Subcutaneous adipose tissue (tissue), 4 donors: Measurements from ENCODE around the gene TEX2. TPM values are rescaled to one million over a fixed set of nuclear protein-coding genes. Genes with fewer than 3 reads are reported as not detected.

Experiments used
- small RNA-seq: library from RNA; depleted of rRNA; stranded (forward); fragments of <200 nt; gene quantifications from one replicate; pipeline ENCODE3, GENCODE V24; 2016
- total RNA-seq, 4 donors: library from RNA; depleted of rRNA; stranded (reverse); fragments of >200 nt; gene quantifications; one replicate each; pipeline ENCODE4 v1.1.0, GENCODE V29; 2016
- TF ChIP-seq, protein P1 (sequence below): fragments of 450-650 bp; IDR thresholded peaks from one replicate; pipeline ENCODE4 v1.5.1; 2016; ENCODE audit warnings: low read depth, mild to moderate bottlenecking, control low read depth, antibody characterized with exemption, moderate library complexity

Gene TEX2
- total RNA-seq, 4 donors from 2014 or later, result 75.3 to 119 (median 102) TPM

DNA sequence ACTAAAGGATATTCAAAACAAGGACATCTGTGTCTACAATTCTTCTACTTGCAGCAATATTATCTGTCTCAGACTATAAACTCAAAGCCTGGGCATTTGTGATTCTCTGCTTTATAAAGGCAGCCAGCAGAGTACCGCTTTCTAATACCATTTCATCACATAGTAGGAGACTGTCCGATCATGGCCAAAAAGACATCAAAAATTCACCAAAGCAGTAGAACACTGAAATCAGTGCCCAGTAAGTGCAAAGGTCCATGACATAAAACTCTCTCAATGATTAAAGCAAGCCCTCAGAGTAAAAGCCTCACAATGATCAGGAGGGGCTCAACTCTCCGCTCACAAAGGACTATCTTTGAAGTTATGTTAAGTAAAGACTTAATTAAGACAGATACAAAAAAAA, 156.1 kb downstream of the TEX2 start:
- TF ChIP-seq, protein P1, sequence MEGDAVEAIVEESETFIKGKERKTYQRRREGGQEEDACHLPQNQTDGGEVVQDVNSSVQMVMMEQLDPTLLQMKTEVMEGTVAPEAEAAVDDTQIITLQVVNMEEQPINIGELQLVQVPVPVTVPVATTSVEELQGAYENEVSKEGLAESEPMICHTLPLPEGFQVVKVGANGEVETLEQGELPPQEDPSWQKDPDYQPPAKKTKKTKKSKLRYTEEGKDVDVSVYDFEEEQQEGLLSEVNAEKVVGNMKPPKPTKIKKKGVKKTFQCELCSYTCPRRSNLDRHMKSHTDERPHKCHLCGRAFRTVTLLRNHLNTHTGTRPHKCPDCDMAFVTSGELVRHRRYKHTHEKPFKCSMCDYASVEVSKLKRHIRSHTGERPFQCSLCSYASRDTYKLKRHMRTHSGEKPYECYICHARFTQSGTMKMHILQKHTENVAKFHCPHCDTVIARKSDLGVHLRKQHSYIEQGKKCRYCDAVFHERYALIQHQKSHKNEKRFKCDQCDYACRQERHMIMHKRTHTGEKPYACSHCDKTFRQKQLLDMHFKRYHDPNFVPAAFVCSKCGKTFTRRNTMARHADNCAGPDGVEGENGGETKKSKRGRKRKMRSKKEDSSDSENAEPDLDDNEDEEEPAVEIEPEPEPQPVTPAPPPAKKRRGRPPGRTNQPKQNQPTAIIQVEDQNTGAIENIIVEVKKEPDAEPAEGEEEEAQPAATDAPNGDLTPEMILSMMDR, result no peak

DNA sequence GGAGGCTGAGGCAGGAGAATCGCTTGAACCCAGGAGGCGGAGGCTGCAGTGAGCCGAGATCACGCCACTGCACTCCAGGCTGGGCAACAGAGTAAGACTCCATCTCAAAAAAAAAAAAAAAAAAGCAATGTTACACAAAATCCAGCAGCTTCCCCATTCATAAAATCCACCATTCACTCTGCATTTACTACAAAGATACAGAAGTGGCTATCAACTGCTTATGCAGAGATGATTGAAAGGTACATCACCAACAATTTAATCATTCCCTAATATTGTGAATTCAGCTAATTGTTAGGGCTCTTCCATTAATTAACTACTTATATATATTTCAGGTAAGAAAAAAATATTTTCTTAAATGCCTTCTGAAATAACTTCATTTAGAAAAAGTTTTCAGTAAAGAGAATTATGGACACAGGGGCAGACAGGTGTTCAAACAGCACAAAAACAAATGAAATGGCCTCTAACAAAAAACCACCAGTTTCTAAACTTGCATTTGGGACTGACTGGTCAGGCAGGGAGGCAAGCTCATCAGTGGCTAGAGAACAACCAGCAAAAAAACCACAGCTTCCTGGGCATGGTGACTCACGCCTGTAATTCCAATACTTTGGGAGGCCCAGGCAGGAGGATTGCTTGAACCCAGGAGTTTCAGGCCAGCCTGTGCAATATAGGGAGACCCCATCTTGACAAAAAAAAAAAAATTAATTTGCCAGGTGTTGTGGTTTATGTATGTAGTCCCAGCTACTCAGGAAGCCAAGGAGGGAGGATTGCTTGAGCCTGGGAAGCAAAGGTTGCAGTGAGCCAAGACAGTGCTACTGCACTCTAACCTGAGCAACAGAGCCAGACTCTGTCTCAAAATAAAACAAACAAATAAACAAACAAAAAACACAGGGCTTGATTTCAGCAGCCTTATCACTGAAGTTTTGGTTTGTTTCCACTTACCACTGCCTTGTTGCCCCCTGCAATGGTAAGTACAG, 159.4 kb downstream of the TEX2 start:
- TF ChIP-seq, protein P1, result no peak

DNA sequence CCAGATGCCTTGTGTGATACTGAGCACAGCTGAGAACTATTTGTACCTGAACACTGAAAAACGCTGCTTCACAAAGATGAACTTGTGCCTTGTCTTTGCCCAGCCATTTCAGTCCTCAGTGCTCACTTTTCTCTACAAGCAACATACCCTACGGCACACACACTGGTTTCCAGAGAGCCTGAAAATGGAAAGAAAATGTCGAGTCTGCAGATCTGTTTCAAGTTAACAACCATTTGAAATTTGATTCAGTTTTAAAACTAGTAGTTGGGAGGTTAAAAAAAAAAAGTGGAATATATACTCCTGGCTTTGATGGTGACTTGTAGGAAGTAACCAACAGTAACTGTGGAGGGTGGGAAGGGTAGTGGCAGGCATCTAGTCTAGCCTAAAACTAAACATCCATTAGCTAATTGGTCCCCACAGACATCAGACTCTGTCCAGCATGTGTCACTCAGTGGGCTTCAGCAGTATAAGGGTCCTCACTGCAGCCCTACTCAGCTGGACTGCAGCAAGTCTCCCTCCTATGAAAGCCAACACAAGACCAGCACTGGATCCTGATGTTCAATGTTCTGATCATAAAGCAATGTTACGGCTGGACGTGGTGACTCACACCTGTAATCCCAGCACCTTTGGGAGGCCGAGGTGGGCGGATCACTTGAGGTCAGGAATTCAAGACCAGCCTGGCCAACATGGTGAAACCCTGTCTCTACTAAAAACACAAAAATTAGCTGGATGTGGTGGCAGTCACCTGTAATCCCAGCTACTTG, 160.3 kb downstream of the TEX2 start:
- TF ChIP-seq, protein P1, result no peak

DNA sequence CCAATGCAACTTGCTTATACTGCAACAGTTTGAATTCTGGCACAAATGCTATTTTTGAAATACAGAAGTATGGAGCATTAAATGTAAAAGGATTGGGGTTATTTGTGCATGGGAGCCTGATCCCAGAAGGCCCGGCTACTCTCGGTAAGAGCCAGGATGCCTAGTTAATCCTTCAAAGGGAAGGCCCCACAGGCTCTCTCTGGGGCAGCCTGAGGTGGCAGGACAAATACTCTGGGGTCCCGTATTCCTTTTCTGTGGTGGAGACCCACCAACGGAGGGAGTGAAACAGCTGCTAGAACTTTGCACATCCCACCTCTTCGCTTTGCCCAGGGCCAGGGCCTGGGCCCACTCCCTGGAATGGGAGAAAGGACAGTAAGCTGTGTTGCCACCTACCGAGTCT, 163.5 kb downstream of the TEX2 start:
- TF ChIP-seq, protein P1, result no peak

Small RNA genes within 50 kb of the gene (small RNA-seq; reads per million reads assigned to genes)
- gene SNORD104, result 254,962 reads per million, percentile 100 among the genes with 10 or more reads in this experiment

Other genes starting within 250 kb of the TEX2 start
- gene ICAM2, start 242.6 kb downstream of the TEX2 start, total RNA-seq, result 10 to 100 TPM; 45.6 to 92.1 (median 69.8) TPM
- 10 to 100 TPM in 3 of 4 donors, 1 to 10 TPM in 1; 9.6 to 13.1 (median 11.7) TPM for gene ERN1, start 133.1 kb downstream of the TEX2 start, total RNA-seq
- gene PECAM1, start 127.6 kb upstream of the TEX2 start, total RNA-seq, result 100 to 1,000 TPM; 168 to 190 (median 174) TPM
- gene MILR1, start 185.9 kb upstream of the TEX2 start, total RNA-seq, result 10 to 100 TPM in 3 of 4 donors, 1 to 10 TPM in 1; 9.9 to 39.6 (median 14.6) TPM
- gene POLG2, start 233.8 kb upstream of the TEX2 start, total RNA-seq, result 1 to 10 TPM; 6.4 to 8.8 (median 7.5) TPM
- 100 to 1,000 TPM; 471 to 699 (median 575) TPM for gene DDX5, start 243.0 kb upstream of the TEX2 start, total RNA-seq
- 10 to 100 TPM; 41.6 to 71.4 (median 53.4) TPM for gene CEP95, start 243.7 kb upstream of the TEX2 start, total RNA-seq